Measurements from ENCODE around the gene FITM1.

- TF ChIP-seq POLR2A (IDR thresholded peaks at IDR 0.05) (no peak), CTCF (IDR thresholded peaks at IDR 0.05) (no peak)
Measured at GRCh38 chr14:24119691-24120090, 10.8 kb upstream of the FITM1 start.
